ENCODE data around the gene TRIM77.
"Not testable (repeated sequence)": the region's sequence is repeated elsewhere in the genome, so short reads cannot be mapped to it uniquely, and the experiment has no call there.

Gene TRIM77

GRCh38 chr11:89709999-89710398, at the start of gene TRIM77:
Gene TRIM77 (plus strand): TSS chr11:89710299. CDS start chr11:89710299, 0 bp downstream.
- DNase-seq (ENCODE audit: low spot score) = not testable (repeated sequence)

GRCh38 chr11:89667001-89667400, 43.1 kb upstream of the TRIM77 start:
- no peak for DNase-seq (ENCODE audit: low spot score)

- not testable (repeated sequence) for DNase-seq (ENCODE audit: low spot score)
Measured at GRCh38 chr11:89668158-89668557, 41.9 kb upstream of the TRIM77 start.

GRCh38 chr11:89669586-89669985, 40.5 kb upstream of the TRIM77 start:
- not testable (repeated sequence) for DNase-seq (ENCODE audit: low spot score)

- not testable (repeated sequence) for DNase-seq (ENCODE audit: low spot score)
Measured at GRCh38 chr11:89669993-89670669, 40.0 kb upstream of the TRIM77 start.

GRCh38 chr11:89672547-89672946, 37.6 kb upstream of the TRIM77 start:
- DNase-seq (ENCODE audit: low spot score) = not testable (repeated sequence)

- not testable (repeated sequence) for DNase-seq (ENCODE audit: low spot score)
Measured at GRCh38 chr11:89673380-89673779, 36.7 kb upstream of the TRIM77 start.

- not testable (repeated sequence) for DNase-seq (ENCODE audit: low spot score)
Measured at GRCh38 chr11:89675383-89675782, 34.7 kb upstream of the TRIM77 start.

- DNase-seq (ENCODE audit: low spot score) = not testable (repeated sequence)
Measured at GRCh38 chr11:89675948-89676347, 34.2 kb upstream of the TRIM77 start.

- DNase-seq (ENCODE audit: low spot score) = not testable (repeated sequence)
Measured at GRCh38 chr11:89707080-89707479, 3.0 kb upstream of the TRIM77 start.

GRCh38 chr11:89724866-89725498, 14.9 kb downstream of the TRIM77 start:
- DNase-seq (ENCODE audit: low spot score) = not testable (repeated sequence)

- not testable (repeated sequence) for DNase-seq (ENCODE audit: low spot score)
Measured at GRCh38 chr11:89730215-89730614, 20.1 kb downstream of the TRIM77 start.

GRCh38 chr11:89736566-89736965, 26.5 kb downstream of the TRIM77 start:
- DNase-seq (ENCODE audit: low spot score) = no peak

- no peak for DNase-seq (ENCODE audit: low spot score)
Measured at GRCh38 chr11:89737116-89737515, 27.0 kb downstream of the TRIM77 start.

GRCh38 chr11:89741406-89741805, 31.3 kb downstream of the TRIM77 start:
- not testable (repeated sequence) for DNase-seq (ENCODE audit: low spot score)

- DNase-seq (ENCODE audit: low spot score) = not testable (repeated sequence)
Measured at GRCh38 chr11:89744158-89744557, 34.1 kb downstream of the TRIM77 start.

- DNase-seq (ENCODE audit: low spot score) = not testable (repeated sequence)
Measured at GRCh38 chr11:89750822-89751221, 40.7 kb downstream of the TRIM77 start.

All from CD4-positive, alpha-beta T cell treated with Interleukin-6 at 100 ng/mL for 8 hours (primary cell).